IPS DF 4.7 (cell line): Measurements from ENCODE around the gene TTPAL.

Experiments used
- DNase-seq: peaks from one replicate; pipeline ENCODE4 v3.0.0-alpha.2; 2013; ENCODE audit warnings: low spot score; ENCODE audit errors: extremely low read depth

TTPAL gene

GRCh38 chr20:44442298-44443070 is 33.2 kb upstream of the TTPAL start:
- no peak for DNase-seq

DNA sequence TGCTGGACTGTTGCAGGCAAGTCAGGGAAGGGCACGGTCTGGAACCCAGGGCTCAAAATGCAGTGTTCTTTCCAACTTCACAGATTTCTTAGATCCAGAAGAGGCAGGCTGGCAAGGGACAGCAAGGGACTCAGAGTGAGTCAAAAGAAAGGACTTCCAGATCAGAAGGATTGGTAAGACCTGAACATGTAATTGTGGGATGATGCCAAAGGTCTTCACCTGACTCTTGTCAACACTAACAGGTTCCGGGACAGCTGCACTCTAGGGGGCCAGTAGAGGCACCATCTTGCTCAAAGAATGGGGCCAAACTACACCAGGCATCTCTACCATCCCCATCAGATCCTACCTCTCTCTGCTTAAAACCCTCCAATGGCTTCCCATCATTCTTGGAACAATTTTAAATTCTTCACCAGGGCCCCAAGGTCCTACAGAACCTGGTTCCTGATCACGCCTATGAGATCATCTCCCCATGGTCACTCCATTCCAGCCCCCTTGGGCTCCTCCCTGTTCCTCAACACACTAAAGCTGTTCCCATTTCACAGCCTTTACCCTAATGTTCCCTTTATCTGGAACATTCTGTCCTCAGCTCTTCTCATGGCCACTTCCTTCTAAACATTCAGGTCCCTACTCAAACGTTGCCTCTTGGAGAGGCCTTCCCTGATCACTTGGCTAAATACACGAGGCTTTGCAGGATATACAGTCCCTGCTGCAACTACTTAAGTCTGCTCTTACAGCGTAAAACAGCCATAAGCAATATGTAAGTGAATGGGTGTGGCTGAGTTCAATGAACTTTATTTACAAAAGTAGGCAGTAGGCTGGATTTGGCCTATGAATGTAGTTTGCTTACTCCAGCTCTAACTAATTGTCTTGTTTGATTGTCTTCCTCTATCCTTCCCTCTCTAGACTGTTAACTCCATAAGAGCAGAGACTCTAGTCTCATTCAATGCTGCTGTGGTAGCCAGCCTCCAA is 29.6 kb upstream of the TTPAL start:
- DNase-seq, result no peak

GRCh38 chr20:44447827-44448419 is 27.8 kb upstream of the TTPAL start:
- DNase-seq, result no peak

- peak; percentile 58 for DNase-seq
These were observed 26.7 kb upstream of the TTPAL start for GRCh38 chr20:44448753-44449546.

- no peak for DNase-seq
These were observed 25.8 kb upstream of the TTPAL start for GRCh38 chr20:44449864-44450263.

DNA sequence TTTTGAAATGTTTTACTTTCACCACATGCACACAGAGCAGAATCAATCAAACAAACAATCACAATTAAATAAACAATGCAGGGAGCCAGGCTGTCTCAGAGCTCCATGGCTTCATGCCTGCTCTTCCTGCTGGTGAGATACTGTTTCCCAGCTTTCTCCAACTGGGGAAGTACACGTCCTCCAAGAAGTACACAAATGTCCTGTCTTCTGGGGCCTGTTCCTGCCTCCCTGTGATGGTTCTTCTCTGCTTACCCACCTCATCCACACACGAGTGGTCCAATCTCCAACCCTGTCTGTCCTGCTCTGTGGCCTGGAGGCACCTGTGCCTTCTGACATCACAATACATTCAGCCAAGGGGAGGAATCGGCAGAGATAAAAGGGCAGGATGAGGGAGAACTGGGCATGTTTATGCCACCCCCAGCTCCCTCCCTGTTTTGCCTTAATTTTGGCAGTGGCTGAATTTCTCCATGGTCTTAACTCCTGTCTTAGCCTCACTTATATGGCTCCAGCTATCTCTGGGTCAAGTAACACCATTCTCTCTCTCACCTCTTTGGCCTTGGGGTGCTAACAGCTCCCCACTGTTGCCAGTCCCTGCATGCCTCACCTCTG is 25.3 kb upstream of the TTPAL start:
- no peak for DNase-seq

DNA sequence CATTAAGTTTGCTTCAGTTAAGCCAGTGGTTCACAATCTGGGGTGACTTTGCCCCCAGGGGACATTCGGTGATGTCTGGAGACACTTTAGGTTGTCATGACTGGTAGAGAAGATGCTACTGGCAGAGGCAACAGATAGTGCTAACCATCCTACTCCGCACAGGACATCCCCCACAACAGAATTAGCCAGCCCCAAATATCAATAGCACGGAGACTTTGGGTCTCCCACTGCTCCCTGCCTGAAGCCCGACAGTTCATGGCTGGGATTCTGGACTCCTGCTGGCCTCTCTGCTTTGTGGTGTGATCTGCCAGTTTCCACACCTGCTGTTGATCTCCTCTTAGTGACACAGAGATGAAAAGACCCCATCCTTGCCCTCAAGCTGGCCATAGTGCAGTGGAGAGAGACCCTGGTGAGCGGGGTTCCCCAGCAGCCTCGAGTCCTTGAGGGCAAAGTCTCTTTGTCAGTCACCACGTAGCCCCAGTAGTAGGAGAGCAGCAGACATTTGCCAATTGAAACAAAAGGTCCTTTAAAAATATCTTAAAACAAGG is 24.7 kb upstream of the TTPAL start:
- DNase-seq, result no peak

DNA sequence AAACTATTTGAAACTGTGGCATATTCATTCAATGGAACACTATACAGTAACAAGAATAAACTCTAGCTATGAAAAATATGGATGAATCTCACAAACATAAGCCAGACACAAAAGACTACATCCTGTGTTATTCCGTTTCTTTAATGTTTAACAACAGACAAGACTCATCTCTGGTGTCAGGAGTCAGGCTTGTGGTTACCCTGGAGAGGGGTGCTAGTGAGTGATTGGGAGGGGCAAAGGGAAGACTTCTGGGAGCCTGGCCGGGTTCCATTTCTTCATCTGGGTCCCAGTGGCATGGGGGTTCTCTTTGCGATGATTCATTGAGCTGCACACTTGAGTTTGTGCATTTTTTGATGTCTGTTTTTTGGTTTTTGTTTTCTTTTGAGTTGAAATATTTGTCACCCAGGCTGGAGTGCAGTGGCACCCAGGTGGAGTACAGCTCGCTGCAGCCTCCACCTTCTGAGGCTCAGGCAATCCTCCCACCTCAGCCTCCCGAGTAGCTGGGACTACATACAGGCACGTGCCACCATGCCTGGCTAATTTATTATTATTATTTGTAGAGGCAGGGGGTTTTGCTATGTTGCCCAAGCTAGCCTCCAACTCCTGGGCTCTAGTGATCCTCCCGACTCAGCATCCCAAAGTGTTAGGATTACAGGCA is 21.2 kb upstream of the TTPAL start:
- DNase-seq, result no peak

- DNase-seq, result no peak
These were observed 20.5 kb upstream of the TTPAL start for GRCh38 chr20:44455126-44455525.

DNA sequence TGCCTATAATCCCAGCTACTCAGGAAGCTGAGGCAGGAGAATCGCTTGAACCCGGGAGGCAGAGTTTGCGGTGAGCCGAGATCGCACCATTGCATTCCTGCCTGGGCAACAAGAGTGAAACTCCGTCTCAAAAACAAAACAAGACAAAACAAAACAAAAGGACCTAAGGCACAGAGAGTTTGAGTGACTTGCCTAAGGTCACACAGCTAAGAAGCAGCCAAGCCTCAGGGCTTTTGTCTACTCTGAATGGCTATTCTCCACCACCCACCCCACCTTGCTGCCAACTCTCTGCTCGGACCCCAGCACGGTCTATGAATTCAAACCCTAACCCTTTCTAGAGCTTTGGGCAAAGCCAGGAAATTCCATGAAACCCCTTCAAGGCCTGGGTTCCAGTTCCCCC is 19.1 kb upstream of the TTPAL start:
- no peak for DNase-seq

DNA sequence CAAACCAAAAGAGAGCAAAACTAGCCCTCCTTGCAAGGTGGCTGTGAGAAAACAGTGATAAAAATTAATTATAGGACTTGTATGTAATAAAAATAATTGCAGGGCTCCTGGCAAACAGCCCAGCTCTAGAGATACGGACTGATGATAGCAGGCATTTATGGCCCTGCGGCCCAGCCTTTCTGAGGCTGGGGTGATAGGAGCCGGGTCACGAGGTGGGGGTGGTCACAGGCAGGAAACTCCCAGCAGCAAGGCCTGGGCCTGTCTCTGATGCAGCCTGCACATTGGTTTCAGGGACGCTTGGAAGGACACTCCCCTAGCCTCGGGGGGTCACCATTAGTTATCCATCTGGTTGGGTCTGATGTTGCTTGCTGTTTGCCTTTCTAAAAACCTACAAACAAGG is 18.7 kb upstream of the TTPAL start:
- no peak for DNase-seq

DNA sequence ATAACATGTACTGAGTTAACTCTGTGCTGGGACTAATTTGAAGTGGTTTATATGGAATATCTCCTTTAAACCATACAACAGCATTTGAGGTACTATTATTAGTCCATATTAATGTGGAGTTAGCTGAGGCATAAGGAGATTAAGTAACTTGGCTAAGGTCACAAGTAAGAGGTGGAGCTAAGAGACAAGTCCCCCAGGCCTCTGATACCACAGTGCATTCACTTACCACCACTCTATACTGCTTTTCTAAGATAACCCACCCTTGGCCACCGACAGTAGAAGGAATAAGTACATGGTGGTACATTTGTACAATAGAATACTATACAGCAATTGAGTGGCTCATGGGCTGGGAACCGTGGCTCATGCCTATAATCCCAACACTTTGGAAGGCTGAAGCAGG is 16.4 kb upstream of the TTPAL start:
- no peak for DNase-seq

- DNase-seq, result no peak
These were observed 14.9 kb upstream of the TTPAL start for GRCh38 chr20:44460795-44461141.

DNA sequence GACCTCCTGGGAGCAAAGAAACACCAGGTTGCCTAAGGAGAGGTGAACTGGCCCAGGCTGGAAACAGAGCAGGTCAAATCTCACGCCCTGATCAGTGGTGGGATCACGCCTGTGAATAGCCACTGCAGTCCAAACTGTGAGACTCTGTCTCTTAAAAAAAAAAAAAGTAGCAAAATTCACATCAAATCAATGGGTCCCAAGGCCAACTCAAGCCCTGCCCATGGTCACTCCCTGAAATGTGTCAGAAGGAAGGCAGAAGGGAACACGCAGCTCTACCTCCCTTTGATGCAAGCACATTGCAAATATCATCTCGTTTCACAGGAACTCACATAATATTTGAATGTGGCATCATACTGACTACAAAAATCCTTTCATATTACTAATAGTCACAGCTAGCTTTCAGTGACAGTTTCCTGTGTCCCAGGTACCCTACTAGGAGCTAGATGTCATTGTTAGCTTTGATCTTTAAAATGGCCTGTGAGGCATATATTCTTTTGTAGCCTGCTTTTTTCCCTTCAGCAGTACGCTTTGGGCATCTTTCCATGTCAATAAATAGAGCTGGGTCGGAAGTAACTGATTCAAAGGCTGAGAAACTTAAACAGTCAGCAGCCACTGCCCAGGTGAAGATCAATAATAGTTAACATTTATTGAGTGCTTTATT is 14.4 kb upstream of the TTPAL start:
- DNase-seq, result no peak

DNA sequence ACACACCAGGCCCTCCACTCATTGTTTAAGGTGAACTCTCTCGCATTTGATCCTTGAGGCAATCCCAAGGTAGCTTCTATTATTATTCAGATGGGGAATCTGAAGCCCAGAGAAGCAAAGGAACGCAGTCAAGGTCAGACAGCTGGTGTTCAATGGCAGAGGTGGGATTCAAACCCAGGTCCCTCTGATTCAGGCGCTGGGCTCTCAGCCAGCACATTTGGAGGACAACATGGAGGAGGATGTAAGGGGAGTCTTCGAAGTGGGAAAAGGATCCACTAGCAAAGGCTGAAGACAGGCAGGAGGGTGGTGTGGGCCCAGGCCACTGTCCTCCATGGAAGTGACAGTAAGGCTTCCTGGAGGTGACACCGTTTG is 13.9 kb upstream of the TTPAL start:
- DNase-seq, result no peak

DNA sequence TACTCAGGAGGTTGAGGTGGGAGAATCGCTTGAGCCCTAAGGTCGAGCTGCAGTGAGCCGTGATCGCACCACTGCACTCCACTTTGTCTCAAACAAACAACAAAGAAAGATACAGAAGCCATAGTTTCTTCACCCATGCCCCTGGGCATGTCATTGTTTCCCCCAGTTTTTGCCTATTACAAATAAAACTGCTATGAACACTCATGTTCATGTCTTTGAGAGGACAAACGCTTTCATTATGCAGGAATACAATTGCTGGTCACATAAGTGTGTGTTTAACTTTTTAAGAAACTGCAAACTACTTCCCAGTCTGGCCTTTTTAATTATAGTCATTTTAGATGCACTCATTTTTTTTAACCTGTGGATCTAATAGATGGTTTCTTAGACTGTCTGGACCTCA is 12.2 kb upstream of the TTPAL start:
- no peak for DNase-seq

DNA sequence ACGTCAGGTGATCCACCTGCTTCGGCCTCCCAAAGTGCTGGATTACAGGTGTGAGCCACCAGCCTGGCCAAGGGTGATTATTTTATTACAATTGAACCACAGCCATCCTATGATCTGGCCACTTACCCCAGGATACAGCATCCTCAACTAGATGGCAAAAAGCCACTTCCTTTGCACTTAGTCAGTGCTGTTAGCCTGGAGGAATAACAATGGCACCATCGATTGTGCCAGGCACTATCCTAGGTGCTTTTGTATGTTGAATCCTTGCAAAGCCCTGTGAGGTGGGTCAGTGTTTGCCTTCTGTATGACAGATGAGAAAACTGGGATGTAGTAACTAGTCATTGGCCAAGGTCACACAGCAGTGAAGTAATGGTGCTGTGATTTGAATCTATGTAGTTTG is 11.2 kb upstream of the TTPAL start:
- DNase-seq, result no peak

- DNase-seq, result no peak
These were observed 10.6 kb upstream of the TTPAL start for GRCh38 chr20:44465001-44465560.

DNA sequence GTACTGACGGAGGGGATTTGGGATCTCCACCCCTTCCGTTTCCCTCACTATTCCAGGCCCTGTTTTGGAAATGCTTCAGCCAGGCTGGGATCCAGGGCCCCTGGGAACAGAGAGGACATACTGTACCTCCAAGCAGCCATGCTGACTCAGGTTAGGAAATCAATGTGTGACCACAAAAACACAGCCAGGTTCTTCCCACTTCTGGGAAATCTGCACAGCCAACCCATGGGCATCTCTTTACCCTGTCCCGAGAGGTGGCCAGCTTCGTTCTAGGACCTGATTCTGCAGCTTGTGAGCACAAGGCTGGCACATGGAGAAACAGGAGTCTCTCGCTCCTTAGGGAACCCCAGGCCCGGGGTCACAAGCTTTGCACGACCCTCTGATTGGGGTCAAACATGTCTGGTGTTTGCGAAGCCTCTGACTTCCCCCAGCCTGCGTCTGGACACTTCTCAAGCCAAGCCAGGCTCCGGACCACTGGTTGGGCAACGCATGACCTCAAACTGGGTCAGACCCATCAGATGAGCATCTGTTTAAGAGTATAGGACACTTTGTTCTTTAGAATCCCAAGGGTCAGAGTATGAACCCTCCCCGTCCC is 8.3 kb upstream of the TTPAL start:
- DNase-seq, result no peak
